KOPT-K1 (cell line): ENCODE results near the gene CD226.
"Not testable (repeated sequence)": the region's sequence is repeated elsewhere in the genome, so short reads cannot be mapped to it uniquely, and the experiment has no call there.

Experiments used
- H3K27ac ChIP-seq: fragments of 200-600 bp; sonication (generic); 2 replicates; pipeline ENCODE4 v1.5.1; 2016; ENCODE audit warnings: antibody characterized with exemption, mild to moderate bottlenecking, low read depth, low read length; ENCODE audit not compliant: poor library complexity, severe bottlenecking
- H3K36me3 ChIP-seq: fragments of 200-600 bp; sonication (generic); 2 replicates; pipeline ENCODE4 v1.5.1; 2017; ENCODE audit warnings: antibody characterized with exemption, mild to moderate bottlenecking, low read length, moderate library complexity; ENCODE audit not compliant: insufficient read depth
- H3K9me3 ChIP-seq: fragments of 200-600 bp; sonication (generic); 2 replicates; pipeline ENCODE4 v1.5.1; 2017; ENCODE audit warnings: antibody characterized with exemption, low read length, mild to moderate bottlenecking; ENCODE audit not compliant: insufficient read depth, poor library complexity, severe bottlenecking

CD226 gene

DNA sequence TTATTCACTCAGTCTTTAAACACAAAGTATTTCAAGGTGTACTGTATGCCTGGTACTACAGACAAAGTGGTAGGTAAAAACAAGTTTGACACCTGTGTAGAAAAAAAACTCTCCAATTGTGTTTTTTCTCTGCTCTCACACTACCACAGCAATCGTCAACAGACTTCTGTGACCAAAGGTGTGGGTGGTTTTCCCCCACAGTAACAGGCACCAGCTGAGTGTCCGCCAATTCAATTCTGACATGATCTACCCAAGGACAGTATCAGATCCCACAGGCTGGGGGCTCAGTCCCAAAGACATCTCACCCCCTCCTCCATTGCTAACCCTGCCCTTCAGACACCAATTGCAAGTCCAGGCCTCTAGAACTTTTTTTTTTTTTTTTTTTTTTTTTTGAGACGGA is 71.2 kb downstream of the CD226 start:
- Histone ChIP-seq H3K27ac (no peak overlapping the region), H3K36me3 (no peaks in the 10 kb centered on the region), H3K9me3 (no peaks in the 10 kb centered on the region)

DNA sequence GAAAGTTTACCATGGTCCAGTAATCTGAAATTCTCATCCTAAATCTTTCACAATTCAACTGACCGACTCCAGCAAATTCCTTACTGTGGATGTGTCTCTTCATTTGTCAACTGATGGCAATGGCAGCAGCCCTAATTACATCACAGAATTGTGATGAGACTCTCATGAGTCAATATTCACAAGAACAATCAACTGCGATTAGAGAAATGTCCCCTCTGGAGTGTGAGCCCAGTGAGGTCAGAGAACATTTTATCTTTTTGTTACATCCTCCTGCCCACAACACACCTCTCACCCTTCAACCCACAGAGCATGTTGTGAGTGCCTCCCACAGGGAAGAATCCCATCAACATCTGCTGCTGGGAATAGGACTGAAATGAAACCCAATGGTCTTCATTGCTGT is 73.6 kb downstream of the CD226 start:
- H3K9me3 ChIP-seq = no peaks in the 10 kb centered on the region
- H3K27ac ChIP-seq = no peak overlapping the region
- no peaks in the 10 kb centered on the region for H3K36me3 ChIP-seq

DNA sequence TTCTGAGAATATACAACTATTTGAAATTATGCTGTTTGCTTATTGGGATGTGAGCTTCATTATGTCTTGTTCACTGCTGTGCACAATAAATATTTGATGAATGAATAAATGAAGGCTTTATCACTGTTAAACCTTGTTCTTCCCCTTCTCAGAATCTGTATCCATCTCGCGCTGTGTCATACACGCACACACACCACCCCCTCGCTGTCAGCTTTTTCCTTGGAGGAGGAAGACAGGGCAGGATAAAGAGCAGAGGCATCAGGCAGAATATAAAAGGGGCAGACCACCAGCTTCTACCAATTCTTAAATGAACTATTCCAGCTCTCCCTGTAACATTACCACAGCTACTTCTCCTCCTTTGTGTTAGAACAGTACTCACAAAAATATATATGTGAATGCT is 75.0 kb downstream of the CD226 start:
- Histone ChIP-seq H3K27ac (no peak overlapping the region), H3K9me3 (no peaks in the 10 kb centered on the region), H3K36me3 (no peaks in the 10 kb centered on the region)

DNA sequence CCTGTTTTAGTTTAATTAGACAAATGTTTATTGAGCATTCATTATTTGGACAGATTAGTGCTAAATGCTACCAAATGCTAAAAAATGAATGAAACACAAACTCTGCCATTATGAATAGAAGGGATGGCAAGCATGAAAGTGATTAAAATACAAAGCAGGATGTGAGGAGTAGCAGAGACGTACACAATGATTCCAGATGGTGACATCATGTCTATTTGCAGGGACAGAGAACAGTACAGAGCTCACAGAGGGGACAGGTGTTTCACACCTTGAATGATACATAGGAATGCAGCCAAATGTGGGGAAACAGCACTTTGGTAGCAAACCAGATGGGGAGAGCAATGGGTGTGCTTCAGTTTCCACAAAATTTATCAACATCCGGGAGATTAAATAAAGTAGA is 76.3 kb downstream of the CD226 start:
- H3K36me3 ChIP-seq = no peaks in the 10 kb centered on the region

DNA sequence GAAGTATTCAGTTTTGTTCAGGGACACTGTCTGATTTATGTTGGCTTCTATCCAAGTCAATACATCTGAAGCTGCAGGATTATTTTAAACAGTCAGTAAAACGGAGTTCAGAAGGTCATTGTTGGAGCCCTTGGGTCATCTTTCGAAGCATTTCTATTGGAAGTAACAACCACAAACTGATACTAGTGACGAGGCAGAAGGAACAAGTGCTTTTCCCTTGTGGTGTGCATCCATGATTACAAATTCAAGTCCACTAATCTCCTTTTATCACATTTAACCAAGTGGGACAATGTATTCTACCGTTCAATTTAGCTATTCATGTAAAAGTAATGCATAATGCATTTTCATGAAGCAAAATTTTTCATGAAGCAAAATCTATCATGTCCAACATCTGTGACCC is 76.9 kb downstream of the CD226 start:
- no peaks in the 10 kb centered on the region for H3K9me3 ChIP-seq
- no peak overlapping the region for H3K27ac ChIP-seq
- H3K36me3 ChIP-seq = no peaks in the 10 kb centered on the region

More for the DNA sequence above, 76.3 kb downstream of the CD226 start:
- no peak overlapping the region for H3K27ac ChIP-seq
- H3K9me3 ChIP-seq = no peaks in the 10 kb centered on the region

DNA sequence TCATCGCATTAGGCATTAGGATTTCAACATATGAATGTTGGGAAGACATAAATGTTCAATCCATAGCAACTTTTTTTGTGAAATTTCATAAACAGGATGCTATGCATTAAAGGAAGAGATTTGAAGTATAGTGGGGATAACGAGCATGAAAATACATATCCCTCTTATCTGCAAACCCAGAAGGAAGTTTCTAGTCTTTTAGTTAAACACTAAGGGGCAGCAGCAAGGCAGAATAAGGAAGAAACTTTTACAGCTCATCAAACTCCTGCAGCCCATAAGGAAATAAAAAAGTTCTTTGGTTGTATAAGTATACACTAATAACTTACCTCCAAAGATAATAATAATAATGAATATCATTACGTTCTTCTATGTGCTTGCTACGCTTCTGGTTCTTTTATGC is 81.5 kb downstream of the CD226 start:
- H3K27ac ChIP-seq = no peak overlapping the region
- H3K9me3 ChIP-seq = no peaks in the 10 kb centered on the region
- H3K36me3 ChIP-seq = no peaks in the 10 kb centered on the region

DNA sequence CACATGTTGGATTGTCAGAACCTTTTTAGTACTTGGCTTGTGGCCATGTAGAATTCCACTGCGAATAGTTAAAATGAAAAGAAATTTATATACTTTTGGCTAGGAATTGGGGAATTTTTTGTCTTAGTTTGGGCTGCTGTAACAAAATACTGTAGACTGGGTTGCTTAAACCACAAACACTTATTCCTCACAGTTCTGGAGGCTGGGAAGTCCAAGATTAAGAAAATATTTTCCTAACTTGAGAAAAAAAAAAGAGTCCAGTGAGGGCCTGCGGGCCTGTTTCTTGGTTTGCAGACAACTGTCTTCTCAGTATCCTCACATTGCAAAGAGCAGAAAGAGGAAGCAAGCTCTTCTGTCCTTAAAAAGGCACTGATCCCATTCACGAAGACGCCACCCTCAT is 81.9 kb downstream of the CD226 start:
- H3K9me3 ChIP-seq = no peaks in the 10 kb centered on the region
- no peak overlapping the region for H3K27ac ChIP-seq
- H3K36me3 ChIP-seq = no peaks in the 10 kb centered on the region

DNA sequence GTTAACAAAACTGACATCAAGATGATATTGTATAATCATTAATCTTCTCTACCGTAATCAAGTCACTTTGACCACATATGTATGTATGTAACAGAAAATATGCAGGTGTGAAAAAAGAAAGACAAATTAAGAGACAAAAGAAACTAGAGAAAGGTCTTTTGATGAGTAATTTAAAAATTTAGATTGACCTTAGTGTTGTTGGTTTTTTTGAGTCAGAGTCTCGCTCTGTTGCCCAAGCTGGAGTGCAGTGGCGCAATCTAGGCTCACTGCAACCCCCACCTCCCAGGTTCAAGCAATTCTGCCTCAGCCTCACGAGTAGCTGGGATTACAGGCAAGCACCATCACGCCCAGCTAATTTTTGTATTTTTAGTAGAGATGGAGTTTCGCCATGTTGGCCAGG is 82.9 kb downstream of the CD226 start:
- H3K27ac ChIP-seq, H3K9me3 ChIP-seq, H3K36me3 ChIP-seq: not testable (repeated sequence)

DNA sequence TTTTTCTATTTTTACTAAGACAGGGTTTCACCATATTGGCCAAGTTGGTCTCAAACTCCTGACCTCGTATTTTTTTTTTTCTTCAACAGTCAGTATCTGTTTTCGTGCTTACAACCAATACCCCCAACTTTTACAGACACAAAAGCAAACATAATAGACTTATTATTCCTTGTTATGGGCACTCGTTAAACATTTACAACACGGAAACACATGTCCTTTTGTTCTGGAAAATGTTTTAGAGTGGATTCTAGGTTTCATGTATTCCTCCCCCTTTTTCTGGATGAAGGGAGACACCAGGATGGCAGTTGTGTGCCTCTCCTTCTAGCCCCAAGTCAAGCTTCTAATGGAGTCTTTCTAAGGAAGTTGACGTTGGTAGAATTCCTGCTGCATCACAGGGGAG is 88.8 kb downstream of the CD226 start:
- H3K27ac ChIP-seq = no peak overlapping the region
- no peaks in the 10 kb centered on the region for H3K36me3 ChIP-seq
- no peaks in the 10 kb centered on the region for H3K9me3 ChIP-seq

DNA sequence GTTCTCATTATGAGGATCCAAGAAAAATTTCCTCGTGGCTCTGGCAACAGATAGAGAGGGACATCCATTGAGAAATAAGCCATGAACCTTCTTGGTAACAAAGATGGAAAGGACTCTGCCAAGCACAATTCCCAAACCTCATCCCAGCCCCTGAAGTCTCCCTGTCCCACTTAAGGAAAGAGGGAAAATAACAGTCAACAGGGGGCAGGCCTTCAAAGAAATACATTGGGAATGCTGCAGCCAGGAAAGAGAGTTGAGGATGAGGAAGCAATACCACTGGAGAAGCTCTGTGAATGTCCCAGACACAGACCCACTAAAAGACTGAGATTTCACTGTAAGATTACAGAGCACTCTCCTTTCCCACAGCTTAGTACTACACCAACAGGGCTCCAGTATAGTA is 93.2 kb downstream of the CD226 start:
- Histone ChIP-seq H3K27ac (no peak overlapping the region), H3K9me3 (no peaks in the 10 kb centered on the region), H3K36me3 (no peaks in the 10 kb centered on the region)

DNA sequence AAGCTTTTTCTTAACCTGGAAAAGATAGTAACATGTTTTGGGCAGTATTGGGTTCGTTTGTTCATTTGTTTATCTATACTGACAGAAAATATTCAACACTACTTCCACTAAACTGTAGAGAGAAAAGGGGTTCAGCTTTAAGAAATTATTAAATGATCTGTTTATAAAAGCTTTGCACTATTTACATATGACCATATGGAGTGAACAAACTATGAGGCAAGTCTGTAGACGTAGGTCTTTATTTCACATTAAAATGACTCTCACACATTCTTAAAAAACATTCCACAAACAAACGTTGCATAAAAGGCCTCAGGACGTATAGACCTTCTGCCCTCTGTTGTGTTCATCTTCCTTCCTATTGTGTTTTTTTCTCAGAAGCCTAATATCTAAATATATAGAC is 94.6 kb downstream of the CD226 start:
- no peaks in the 10 kb centered on the region for H3K9me3 ChIP-seq
- H3K27ac ChIP-seq = no peak overlapping the region
- no peaks in the 10 kb centered on the region for H3K36me3 ChIP-seq

DNA sequence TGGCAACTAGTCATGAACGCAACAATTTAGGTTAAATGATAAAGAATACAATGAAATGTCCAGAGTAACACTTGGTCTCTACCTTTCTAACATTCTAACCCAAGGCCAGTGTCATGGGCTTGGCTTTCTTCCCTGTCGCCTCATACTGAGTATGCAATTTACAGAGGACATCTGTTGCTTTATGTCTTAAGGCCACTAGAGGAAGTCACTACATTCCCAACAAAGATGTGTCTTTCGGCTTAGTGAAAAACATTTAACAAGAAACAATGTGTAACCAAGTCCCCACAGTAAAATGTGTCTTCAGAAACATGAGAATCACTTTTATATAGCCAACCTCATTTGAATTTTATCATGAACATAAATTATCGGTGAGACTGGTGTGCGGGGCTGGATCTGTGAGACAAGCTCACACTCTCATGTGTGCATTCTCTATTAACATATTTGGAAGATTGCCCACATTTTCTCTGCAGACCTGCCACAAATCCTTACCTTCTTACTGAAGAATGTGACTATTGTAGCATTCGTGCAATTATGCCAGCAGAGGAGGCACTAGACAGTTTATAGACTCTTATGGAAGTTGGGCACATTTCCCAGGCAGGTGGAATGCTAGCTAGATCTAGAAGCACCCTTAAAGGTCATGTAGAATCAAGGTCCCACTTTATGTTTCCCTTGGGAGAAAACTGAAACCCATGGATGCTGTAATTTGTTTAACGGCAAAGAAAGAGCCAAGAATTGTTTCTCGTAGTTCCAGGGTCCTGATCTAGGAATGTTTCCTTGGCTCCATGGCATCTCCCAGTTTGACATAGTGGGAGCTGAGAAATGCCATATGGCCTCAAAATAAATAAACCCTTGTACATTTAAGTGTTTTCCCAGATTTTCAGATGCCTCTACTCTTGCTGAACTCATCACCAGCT is 101.8 kb downstream of the CD226 start:
- H3K9me3 ChIP-seq = no peaks in the 10 kb centered on the region
- no peaks in the 10 kb centered on the region for H3K36me3 ChIP-seq
- no peak overlapping the region for H3K27ac ChIP-seq

DNA sequence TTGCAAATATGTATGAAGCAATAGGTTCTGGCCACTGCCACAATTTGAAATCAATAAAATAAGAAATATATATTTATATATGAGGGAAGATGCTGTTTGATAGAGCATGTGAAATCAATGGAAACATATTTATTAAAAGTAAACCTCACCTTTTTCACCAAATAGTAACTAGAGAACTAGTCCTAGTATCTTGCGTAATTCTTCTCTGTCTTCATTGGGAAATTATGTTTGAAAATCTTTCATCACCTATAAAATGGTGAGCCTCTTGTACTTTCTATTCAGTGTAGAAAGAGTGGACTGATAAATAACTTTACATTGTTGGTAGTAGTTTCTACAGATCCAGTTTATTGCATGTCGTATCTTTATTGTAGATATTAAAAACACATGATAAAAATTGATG is 103.0 kb downstream of the CD226 start:
- H3K9me3 ChIP-seq = no peaks in the 10 kb centered on the region
- H3K27ac ChIP-seq = no peak overlapping the region
- no peaks in the 10 kb centered on the region for H3K36me3 ChIP-seq

DNA sequence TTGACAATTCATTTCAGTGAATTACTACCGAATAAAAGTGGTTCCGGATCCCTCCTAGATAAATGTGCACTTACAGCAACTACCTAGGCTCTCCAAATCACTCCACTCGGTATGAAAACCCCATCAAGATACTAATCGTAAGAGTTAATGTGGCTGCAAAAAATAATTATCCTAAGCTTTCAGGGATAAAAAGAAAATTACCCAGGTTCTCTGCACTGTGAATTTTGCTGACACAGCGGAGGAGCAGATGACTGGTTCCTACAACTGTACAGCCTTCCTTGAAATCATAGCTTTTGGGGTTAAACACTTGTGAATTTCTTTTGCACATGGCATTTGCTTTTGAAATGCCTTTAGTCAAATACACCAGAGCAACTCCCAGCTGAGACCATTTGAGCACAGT is 104.7 kb downstream of the CD226 start:
- no peaks in the 10 kb centered on the region for H3K9me3 ChIP-seq
- no peaks in the 10 kb centered on the region for H3K36me3 ChIP-seq
- H3K27ac ChIP-seq = no peak overlapping the region

DNA sequence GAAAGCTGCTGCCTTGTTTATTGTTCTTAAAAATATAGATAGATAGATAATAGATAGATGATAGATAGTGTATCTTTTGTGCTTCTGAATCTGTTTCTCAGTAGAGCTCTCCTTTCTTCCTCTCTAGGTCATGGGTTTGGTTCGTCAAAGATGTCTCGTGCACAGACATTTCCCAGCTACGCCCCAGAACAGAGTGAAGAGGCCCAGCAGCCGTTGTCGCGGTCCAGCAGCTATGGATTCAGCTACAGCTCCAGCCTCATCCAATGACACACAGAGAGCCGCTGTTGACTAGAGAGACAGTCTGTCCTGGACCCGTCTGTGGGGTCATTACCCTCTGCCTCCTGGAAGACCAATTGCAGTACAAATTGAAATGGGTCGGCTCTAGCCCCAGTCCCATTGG is 106.6 kb downstream of the CD226 start:
- no peaks in the 10 kb centered on the region for H3K9me3 ChIP-seq
- H3K36me3 ChIP-seq = no peaks in the 10 kb centered on the region
- no peak overlapping the region for H3K27ac ChIP-seq

DNA sequence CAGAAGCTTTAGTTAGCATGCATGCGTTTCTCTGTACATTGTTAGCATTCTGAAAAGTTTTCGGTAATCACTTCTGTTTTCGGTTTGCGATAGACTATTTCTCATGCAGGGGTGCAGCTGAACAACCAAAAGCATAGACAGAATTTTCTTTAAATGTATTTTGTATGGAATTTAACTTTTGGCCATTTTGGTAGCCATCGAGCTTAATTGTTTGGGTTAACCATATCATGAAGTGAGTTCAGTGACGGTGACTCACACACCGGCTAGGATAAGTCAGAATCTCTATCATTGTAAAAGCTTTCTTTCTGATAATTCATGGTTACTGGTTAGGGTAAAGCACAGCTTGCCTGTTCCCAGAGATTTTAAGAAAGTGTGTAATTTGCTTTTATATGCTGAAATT is 107.2 kb downstream of the CD226 start:
- Histone ChIP-seq H3K27ac (no peak overlapping the region), H3K9me3 (no peaks in the 10 kb centered on the region), H3K36me3 (no peaks in the 10 kb centered on the region)
